WERI-Rb-1 (cell line): ENCODE results near the gene ZBTB7B.

ENCODE experiments used
- DNase-seq: peaks from one replicate; pipeline ENCODE4 v3.0.0-alpha.2; 2020
- H3K27ac ChIP-seq: fragments of 250-450 bp; sonication (Bioruptor Pico); 2 replicates; pipeline ENCODE4 v1.5.1; 2020; ENCODE audit warnings: mild to moderate bottlenecking, moderate library complexity
- H3K27me3 ChIP-seq: fragments of 250-450 bp; sonication (Bioruptor Pico); 2 replicates; pipeline ENCODE4 v1.5.1; 2021; ENCODE audit warnings: mild to moderate bottlenecking, low read depth, moderate library complexity; ENCODE audit not compliant: insufficient read depth, severe bottlenecking
- H3K36me3 ChIP-seq: fragments of 250-450 bp; sonication (Bioruptor Pico); 2 replicates; pipeline ENCODE4 v1.5.1; 2020; ENCODE audit warnings: mild to moderate bottlenecking, moderate library complexity
- H3K4me3 ChIP-seq: 2 replicates; pipeline ENCODE4 v1.5.1; 2011; ENCODE audit warnings: low read depth, mild to moderate bottlenecking, control low read depth, low read length
- H3K9me3 ChIP-seq: fragments of 250-450 bp; sonication (Bioruptor Pico); 2 replicates; pipeline ENCODE4 v1.5.1; 2021; ENCODE audit warnings: mild to moderate bottlenecking, moderate library complexity; ENCODE audit not compliant: severe bottlenecking
- CTCF ChIP-seq: IDR thresholded peaks from 2 replicates; pipeline ENCODE4 v1.5.1; 2011; ENCODE audit warnings: low read depth, mild to moderate bottlenecking, control low read depth, inconsistent platforms, low read length

Gene ZBTB7B

GRCh38 chr1:155018617-155019348 lies 16.2 kb downstream of the ZBTB7B start:
- H3K27ac ChIP-seq, result peak overlapping the region; percentile 84
- TF ChIP-seq CTCF, result no peak
- peak; percentile 77 for DNase-seq
- no peaks in the 10 kb centered on the region for H3K9me3 ChIP-seq
- H3K36me3 ChIP-seq, result peaks cover 34% of the 10 kb centered on the region
- H3K27me3 ChIP-seq, result no peaks in the 10 kb centered on the region
- no peak overlapping the region for H3K4me3 ChIP-seq

GRCh38 chr1:155019377-155020245 lies 17.0 kb downstream of the ZBTB7B start:
- DNase-seq, result no peak
- peaks cover 27% of the 10 kb centered on the region for H3K36me3 ChIP-seq
- H3K4me3 ChIP-seq, result no peak overlapping the region
- no peaks in the 10 kb centered on the region for H3K9me3 ChIP-seq
- no peak for TF ChIP-seq CTCF
- peak overlapping the region; percentile 84 for H3K27ac ChIP-seq
- no peaks in the 10 kb centered on the region for H3K27me3 ChIP-seq

GRCh38 chr1:155022136-155022926 lies 19.7 kb downstream of the ZBTB7B start:
- no peak for DNase-seq
- H3K36me3 ChIP-seq, result peaks cover 2% of the 10 kb centered on the region; the same call in 1 of the 2 replicates
- no peak overlapping the region for H3K27ac ChIP-seq
- no peak for TF ChIP-seq CTCF
- H3K9me3 ChIP-seq, result no peaks in the 10 kb centered on the region
- H3K4me3 ChIP-seq, result no peak overlapping the region
- H3K27me3 ChIP-seq, result no peaks in the 10 kb centered on the region

- no peak overlapping the region for H3K27ac ChIP-seq
- TF ChIP-seq CTCF, result no peak
- no peak for DNase-seq
- H3K27me3 ChIP-seq, result no peaks in the 10 kb centered on the region
- H3K36me3 ChIP-seq, result peaks cover 2% of the 10 kb centered on the region; the same call in 1 of the 2 replicates
- H3K4me3 ChIP-seq, result no peak overlapping the region
- no peaks in the 10 kb centered on the region for H3K9me3 ChIP-seq
Observed at GRCh38 chr1:155022927-155023236, 20.3 kb downstream of the ZBTB7B start.

- Histone ChIP-seq H3K4me3 (no peak overlapping the region), H3K27me3 (no peaks in the 10 kb centered on the region), H3K36me3 (peaks cover 2% of the 10 kb centered on the region; the same call in 1 of the 2 replicates), H3K27ac (no peak overlapping the region), H3K9me3 (no peaks in the 10 kb centered on the region)
- no peak for TF ChIP-seq CTCF
- no peak for DNase-seq
Observed at GRCh38 chr1:155023627-155024026, 21.0 kb downstream of the ZBTB7B start.
